ENCODE results near the gene C16orf46. TPM values are rescaled to one million over a fixed set of nuclear protein-coding genes. Genes with fewer than 3 reads are reported as not detected.

Gene C16orf46
- polyA plus RNA-seq, 1 of the 3 experiments (the other 2 are of a cell fraction) = 1.5 TPM

- WGBS (ENCODE audit: low lambda C conversion rate) = 78% methylated on average over 5 of the region's 5 CpGs
- peaks cover 7% of the 10 kb centered on the region for H3F3A ChIP-seq (replicated peaks; ENCODE audit: insufficient read depth)
- no peaks in the 10 kb centered on the region for H3K9me3 ChIP-seq
- TF ChIP-seq POLR2AphosphoS5 (IDR thresholded peaks at IDR 0.05; ENCODE audit: low read depth, low read length) = no peak
- H3K36me3 ChIP-seq (replicated peaks in 1 of 2; ENCODE audit: control insufficient read depth in 1 of 2, insufficient read depth in 2 of 2, low read length in 1 of 2) = peaks cover 34 to 65% of the 10 kb centered on the region in 2 experiments
- peaks cover 9% of the 10 kb centered on the region; the same call in 1 of the 2 replicates for H4K20me1 ChIP-seq (ENCODE audit: insufficient read depth)
- no peak overlapping the region for H2AFZ ChIP-seq (ENCODE audit: low read depth)
- H3K4me3 ChIP-seq (ENCODE audit: low read depth in 2 of 2, low read length in 1 of 2) = no peak overlapping the region
- ChIA-PET CTCF (interaction anchor here (0.9 kb wide), 1 partner anchor 12 kb away, joined by 3 read pairs; no protein-coding TSS in a partner anchor), POLR2A (no interaction called here)
- no peaks in the 10 kb centered on the region for H3K9me2 ChIP-seq
- H3K79me2 ChIP-seq (ENCODE audit: insufficient read depth) = peaks cover 50% of the 10 kb centered on the region
- DNase-seq = no peak
- no peak overlapping the region for H3K27ac ChIP-seq (ENCODE audit: low read depth in 2 of 2, low read length in 1 of 2)
- H3K4me1 ChIP-seq (ENCODE audit: control insufficient read depth in 1 of 2, insufficient read depth in 2 of 2, low read depth in 1 of 2, low read length in 1 of 2) = peaks cover 0 to 10% of the 10 kb centered on the region in 2 experiments; a peak in 2 of 4 replicates
- H3K4me2 ChIP-seq = no peak overlapping the region
- H3K27me3 ChIP-seq (ENCODE audit: insufficient read depth) = no peaks in the 10 kb centered on the region
- H3K9ac ChIP-seq = no peak overlapping the region
Measured at GRCh38 chr16:81040842-81041241, 36.2 kb downstream of the C16orf46 start.

- ChIA-PET CTCF (interaction anchor here (0.9 kb wide), 1 partner anchor 13 kb away, joined by 3 read pairs; no protein-coding TSS in a partner anchor), POLR2A (no interaction called here)
- 100% methylated on average over 2 of the region's 2 CpGs for WGBS (ENCODE audit: low lambda C conversion rate)
- H3K4me1 ChIP-seq (ENCODE audit: control insufficient read depth in 1 of 2, insufficient read depth in 2 of 2, low read depth in 1 of 2, low read length in 1 of 2) = peaks cover 0 to 13% of the 10 kb centered on the region in 2 experiments; a peak in 2 of 4 replicates
- H3K9me3 ChIP-seq = no peaks in the 10 kb centered on the region
- no peak for DNase-seq
- no peak overlapping the region; a peak in 1 of 4 replicates for H3K27ac ChIP-seq (ENCODE audit: low read depth in 2 of 2, low read length in 1 of 2)
- H3K9me2 ChIP-seq = no peaks in the 10 kb centered on the region
- no peak overlapping the region for H3K4me2 ChIP-seq
- peaks cover 9% of the 10 kb centered on the region; the same call in 1 of the 2 replicates for H4K20me1 ChIP-seq (ENCODE audit: insufficient read depth)
- no peak for TF ChIP-seq SIN3A (IDR thresholded peaks at IDR 0.05; ENCODE audit: borderline replicate concordance, low read depth, low read length)
- TF ChIP-seq POLR2AphosphoS5 (IDR thresholded peaks at IDR 0.05; ENCODE audit: low read depth, low read length) = no peak
- no peak for TF ChIP-seq GATA2 (CRISPR knock-in tag; IDR thresholded peaks at IDR 0.05)
- TF ChIP-seq IRF3 (IDR thresholded peaks at IDR 0.05; ENCODE audit: low read depth, low read length) = no peak
- TF ChIP-seq, protein P1, sequence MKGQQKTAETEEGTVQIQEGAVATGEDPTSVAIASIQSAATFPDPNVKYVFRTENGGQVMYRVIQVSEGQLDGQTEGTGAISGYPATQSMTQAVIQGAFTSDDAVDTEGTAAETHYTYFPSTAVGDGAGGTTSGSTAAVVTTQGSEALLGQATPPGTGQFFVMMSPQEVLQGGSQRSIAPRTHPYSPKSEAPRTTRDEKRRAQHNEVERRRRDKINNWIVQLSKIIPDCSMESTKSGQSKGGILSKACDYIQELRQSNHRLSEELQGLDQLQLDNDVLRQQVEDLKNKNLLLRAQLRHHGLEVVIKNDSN (IDR thresholded peaks at IDR 0.05; ENCODE audit: borderline replicate concordance, low read depth) = no peak
- H3K79me2 ChIP-seq (ENCODE audit: insufficient read depth) = peaks cover 50% of the 10 kb centered on the region
- peaks cover 7% of the 10 kb centered on the region for H3F3A ChIP-seq (replicated peaks; ENCODE audit: insufficient read depth)
- no peak overlapping the region for H2AFZ ChIP-seq (ENCODE audit: low read depth)
- H3K27me3 ChIP-seq (ENCODE audit: insufficient read depth) = no peaks in the 10 kb centered on the region
- H3K4me3 ChIP-seq (ENCODE audit: low read depth in 2 of 2, low read length in 1 of 2) = no peak overlapping the region
- H3K36me3 ChIP-seq (replicated peaks in 1 of 2; ENCODE audit: control insufficient read depth in 1 of 2, insufficient read depth in 2 of 2, low read length in 1 of 2) = peaks cover 30 to 58% of the 10 kb centered on the region in 2 experiments
- H3K9ac ChIP-seq = no peak overlapping the region
Measured at GRCh38 chr16:81040131-81040530, 36.9 kb downstream of the C16orf46 start.

DNA sequence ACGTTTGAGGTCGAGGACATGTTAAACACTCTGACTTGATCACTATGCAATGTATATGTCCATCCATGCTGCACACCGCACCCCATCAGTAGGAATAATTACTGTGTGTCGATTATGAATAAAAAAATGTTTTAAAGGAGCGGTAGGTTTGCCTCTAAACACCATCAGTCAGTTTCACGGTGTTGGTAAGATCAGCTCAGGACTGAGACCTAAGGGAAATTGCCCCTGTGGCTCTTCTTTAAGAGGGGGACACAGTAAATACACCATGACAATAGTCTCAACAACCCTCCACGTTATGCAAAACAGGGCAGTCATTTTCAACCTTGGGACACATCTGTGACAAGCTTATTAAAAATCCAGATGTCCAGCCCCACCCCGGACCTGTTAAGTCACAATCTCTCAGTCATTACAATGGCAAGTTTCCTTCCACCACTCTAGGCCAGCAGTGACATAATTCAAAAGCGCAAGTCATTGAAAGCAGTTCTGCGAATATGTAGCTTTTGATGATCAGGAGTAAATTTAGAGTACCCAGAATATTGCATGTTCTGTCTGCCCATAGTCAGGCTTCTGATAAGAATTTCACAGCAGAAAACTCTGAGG is 40.2 kb downstream of the C16orf46 start:
- ChIA-PET POLR2A (interaction anchor here (1.1 kb wide), 1 partner anchor 30 kb away, joined by 3 read pairs; the partner anchor contains the start of gene CENPN), CTCF (interaction anchor here (0.6 to 3.1 kb wide), 11 partner anchors 8 to 701 kb away, joined by 3 to 21 read pairs (median 6); partner anchors contain the start of genes CENPN and CMC2)
- H3K4me1 ChIP-seq (ENCODE audit: control insufficient read depth in 1 of 2, insufficient read depth in 2 of 2, low read depth in 1 of 2, low read length in 1 of 2) = peaks cover 0 to 13% of the 10 kb centered on the region in 2 experiments; a peak in 2 of 4 replicates
- H3K36me3 ChIP-seq (replicated peaks in 1 of 2; ENCODE audit: control insufficient read depth in 1 of 2, insufficient read depth in 2 of 2, low read length in 1 of 2) = peaks cover 0 to 25% of the 10 kb centered on the region in 2 experiments
- H3K9me2 ChIP-seq = no peaks in the 10 kb centered on the region
- no peaks in the 10 kb centered on the region for H3K9me3 ChIP-seq
- H2AFZ ChIP-seq (ENCODE audit: low read depth) = peak overlapping the region; percentile 44; the same call in 1 of the 2 replicates
- H3K9ac ChIP-seq = peak overlapping the region; percentile 57
- H3K79me2 ChIP-seq (ENCODE audit: insufficient read depth) = peaks cover 50% of the 10 kb centered on the region
- no peaks in the 10 kb centered on the region for H3F3A ChIP-seq (replicated peaks; ENCODE audit: insufficient read depth)
- peaks cover 9% of the 10 kb centered on the region; the same call in 1 of the 2 replicates for H4K20me1 ChIP-seq (ENCODE audit: insufficient read depth)
- H3K4me3 ChIP-seq (ENCODE audit: low read depth in 2 of 2, low read length in 1 of 2) = peak overlapping the region; percentile 67 to 86
- peak overlapping the region; percentile 89 for H3K4me2 ChIP-seq
- peak; percentile 25 for DNase-seq
- peak overlapping the region in 1 of 2 experiments; percentile 65; a peak in 2 of 4 replicates for H3K27ac ChIP-seq (ENCODE audit: low read depth in 2 of 2, low read length in 1 of 2)
- H3K27me3 ChIP-seq (ENCODE audit: insufficient read depth) = no peaks in the 10 kb centered on the region
- 24% methylated on average over 10 of the region's 10 CpGs for WGBS (ENCODE audit: low lambda C conversion rate)
- TF ChIP-seq SIN3A (IDR thresholded peaks at IDR 0.05; ENCODE audit: borderline replicate concordance, low read depth, low read length) = no peak
- no peak for TF ChIP-seq GABPA (IDR thresholded peaks at IDR 0.05; ENCODE audit: low read depth)
- TF ChIP-seq FOXM1 (IDR thresholded peaks at IDR 0.05; ENCODE audit: low read depth) = no peak
- no peak for TF ChIP-seq TCF12 (IDR thresholded peaks at IDR 0.05)
- no peak for TF ChIP-seq CHD2 (IDR thresholded peaks at IDR 0.05; ENCODE audit: low read length, partially characterized antibody)
- no peak for TF ChIP-seq MXI1 (IDR thresholded peaks at IDR 0.05; ENCODE audit: low read depth, low read length)
- TF ChIP-seq RAD21 (IDR thresholded peaks at IDR 0.05; ENCODE audit: low read length) = no peak
- TF ChIP-seq, protein P2, sequence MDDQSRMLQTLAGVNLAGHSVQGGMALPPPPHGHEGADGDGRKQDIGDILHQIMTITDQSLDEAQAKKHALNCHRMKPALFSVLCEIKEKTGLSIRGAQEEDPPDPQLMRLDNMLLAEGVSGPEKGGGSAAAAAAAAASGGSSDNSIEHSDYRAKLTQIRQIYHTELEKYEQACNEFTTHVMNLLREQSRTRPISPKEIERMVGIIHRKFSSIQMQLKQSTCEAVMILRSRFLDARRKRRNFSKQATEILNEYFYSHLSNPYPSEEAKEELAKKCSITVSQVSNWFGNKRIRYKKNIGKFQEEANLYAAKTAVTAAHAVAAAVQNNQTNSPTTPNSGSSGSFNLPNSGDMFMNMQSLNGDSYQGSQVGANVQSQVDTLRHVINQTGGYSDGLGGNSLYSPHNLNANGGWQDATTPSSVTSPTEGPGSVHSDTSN (IDR thresholded peaks at IDR 0.05) = no peak
- no peak for TF ChIP-seq POLR2AphosphoS5 (IDR thresholded peaks at IDR 0.05; ENCODE audit: low read depth, low read length)
- TF ChIP-seq, protein P3, sequence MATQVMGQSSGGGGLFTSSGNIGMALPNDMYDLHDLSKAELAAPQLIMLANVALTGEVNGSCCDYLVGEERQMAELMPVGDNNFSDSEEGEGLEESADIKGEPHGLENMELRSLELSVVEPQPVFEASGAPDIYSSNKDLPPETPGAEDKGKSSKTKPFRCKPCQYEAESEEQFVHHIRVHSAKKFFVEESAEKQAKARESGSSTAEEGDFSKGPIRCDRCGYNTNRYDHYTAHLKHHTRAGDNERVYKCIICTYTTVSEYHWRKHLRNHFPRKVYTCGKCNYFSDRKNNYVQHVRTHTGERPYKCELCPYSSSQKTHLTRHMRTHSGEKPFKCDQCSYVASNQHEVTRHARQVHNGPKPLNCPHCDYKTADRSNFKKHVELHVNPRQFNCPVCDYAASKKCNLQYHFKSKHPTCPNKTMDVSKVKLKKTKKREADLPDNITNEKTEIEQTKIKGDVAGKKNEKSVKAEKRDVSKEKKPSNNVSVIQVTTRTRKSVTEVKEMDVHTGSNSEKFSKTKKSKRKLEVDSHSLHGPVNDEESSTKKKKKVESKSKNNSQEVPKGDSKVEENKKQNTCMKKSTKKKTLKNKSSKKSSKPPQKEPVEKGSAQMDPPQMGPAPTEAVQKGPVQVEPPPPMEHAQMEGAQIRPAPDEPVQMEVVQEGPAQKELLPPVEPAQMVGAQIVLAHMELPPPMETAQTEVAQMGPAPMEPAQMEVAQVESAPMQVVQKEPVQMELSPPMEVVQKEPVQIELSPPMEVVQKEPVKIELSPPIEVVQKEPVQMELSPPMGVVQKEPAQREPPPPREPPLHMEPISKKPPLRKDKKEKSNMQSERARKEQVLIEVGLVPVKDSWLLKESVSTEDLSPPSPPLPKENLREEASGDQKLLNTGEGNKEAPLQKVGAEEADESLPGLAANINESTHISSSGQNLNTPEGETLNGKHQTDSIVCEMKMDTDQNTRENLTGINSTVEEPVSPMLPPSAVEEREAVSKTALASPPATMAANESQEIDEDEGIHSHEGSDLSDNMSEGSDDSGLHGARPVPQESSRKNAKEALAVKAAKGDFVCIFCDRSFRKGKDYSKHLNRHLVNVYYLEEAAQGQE (IDR thresholded peaks at IDR 0.05; ENCODE audit: low read depth, low read length) = no peak

Measured in SK-N-SH (cell line).